Fibroblast of skin of right quadriceps (primary cell): ENCODE data around the gene ATP2A1.
"Not testable (repeated sequence)": the region's sequence is repeated elsewhere in the genome, so short reads cannot be mapped to it uniquely, and the experiment has no call there.

ENCODE experiments used
- DNase-seq: peaks from one replicate; pipeline ENCODE4 v3.0.0-alpha.2; 2013

ATP2A1 gene

DNA sequence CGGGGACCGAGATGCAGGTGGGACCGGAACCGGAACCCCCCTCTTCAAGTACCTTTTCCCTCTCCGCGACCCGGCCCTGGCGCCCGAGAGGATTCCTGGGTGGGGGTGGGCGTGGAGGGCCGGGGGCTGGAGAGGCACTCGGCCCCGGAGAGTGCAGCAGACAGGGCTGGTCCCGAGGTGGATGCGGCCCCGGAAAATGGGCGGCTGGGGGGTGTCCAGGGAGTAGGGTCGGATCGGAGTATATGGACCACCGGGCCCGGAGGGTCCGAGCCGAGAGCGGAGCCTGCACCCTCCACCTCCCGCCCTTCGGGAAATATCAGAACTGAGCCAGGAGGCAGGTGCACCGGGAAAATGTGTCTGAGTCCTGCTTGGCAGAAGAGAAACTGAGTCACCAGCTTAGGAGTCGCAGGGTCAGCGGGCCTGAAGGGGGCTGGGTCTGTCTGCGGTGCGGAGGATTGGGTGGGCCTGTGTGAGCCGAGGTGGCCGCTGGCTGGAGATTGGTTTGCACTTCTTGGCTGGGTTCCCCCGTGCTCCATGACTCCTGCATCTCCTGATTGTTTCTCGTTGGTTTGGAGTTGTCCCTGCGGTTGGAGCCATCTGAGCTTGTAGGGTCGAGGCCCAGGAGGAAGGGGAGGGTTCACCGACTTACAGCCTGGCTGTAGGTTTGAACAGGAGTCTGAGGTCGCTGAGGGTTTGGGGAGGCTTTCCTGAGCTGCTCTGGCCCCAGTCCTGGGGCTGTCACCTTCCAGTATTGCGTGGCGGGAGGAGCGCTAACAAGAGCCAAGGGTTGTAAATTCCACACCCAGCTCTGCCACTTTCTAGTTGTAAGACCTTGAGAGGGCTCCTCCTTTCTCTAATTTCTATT, 14.1 kb upstream of the ATP2A1 start:
- DNase-seq: peak; percentile 13

DNA sequence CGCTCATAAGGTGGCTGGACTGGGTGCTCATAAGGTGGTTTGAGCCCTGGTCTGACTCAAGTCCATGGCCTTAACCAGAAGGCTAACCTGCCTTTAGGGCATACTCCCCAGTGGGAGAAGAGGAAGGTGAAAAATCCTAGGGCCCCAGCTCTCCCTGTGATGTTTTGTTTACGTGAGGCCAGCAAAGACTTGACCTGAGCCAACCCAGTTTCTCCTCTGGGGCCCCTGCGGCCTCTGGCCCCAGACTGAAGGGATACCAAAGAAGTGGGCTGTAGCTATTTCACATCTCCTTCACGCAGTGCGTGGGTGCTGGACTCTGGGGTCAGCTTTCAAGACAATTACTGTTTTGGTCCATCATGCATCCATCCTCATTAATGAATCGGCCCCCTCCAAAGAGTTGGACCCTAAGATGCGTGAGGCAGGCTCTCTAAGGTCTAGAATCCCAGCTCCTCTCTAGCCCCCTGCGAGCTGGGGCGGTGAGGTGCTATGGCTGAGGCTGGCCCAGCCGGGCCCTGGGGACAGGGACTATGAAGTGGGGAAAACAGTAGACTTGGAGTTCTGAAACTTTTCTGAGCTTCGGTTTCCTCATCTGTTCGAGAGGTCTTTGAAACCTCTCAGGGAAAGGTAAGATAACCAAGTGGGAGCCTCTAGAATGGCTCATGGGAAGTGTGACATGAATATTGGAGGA, 13.1 kb upstream of the ATP2A1 start:
- DNase-seq: no peak

DNA sequence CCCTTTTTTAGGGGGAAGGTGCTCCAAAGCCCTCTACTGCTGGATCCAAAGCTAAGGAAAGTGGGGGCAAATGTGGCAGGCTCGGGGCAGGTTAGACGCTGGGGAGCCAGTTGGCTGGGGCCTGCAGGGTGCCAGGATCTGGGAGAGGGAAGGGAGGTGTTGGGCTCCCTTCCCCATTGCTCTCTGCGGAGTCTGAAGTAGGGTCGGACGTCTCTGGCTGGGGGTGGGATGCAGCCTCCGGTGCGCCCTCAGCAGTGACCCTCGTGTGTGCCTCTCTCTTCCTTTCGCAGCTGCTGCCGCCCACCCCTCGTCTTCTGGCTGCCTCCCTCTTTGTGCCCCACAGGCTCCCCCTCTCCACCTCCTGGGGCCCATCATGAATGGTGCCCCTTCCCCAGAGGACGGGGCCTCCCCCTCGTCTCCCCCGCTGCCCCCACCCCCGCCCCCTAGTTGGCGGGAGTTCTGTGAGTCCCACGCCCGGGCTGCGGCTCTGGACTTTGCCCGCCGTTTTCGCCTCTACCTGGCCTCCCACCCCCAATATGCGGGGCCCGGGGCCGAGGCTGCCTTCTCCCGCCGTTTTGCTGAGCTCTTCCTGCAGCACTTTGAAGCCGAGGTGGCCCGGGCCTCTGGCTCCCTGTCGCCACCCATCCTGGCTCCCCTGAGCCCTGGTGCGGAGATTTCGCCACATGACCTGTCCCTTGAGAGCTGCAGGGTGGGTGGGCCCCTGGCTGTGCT, 12.4 kb upstream of the ATP2A1 start:
- DNase-seq: no peak

DNA sequence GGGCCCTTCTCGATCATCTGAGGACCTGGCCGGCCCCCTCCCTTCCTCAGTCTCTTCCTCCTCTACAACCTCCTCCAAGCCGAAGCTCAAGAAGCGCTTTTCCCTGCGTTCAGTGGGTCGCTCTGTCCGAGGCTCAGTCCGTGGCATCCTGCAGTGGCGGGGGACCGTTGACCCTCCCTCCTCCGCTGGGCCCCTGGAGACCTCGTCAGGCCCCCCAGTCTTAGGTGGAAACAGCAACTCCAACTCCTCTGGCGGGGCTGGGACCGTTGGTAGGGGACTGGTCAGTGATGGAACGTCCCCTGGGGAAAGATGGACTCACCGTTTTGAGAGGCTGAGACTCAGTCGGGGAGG, 11.9 kb upstream of the ATP2A1 start:
- DNase-seq: no peak

DNA sequence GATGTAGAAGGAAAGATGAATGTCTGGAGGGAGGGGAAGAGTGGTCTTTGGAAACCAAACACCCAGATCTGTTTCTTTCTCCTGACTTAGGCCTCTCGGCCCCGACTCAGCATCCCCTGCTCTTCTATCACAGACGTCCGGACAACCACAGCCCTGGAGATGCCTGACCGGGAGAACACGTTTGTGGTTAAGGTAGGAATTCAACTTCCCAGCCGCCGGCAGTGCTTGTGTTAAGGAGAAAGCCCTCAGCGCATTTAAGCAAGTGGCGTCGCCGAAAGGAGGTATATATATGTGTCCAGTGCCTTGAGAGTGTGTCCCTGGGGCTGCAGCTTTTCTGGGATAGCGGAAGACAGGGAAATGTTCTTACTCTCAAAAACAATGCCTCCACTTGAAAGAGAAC, 11.0 kb upstream of the ATP2A1 start:
- DNase-seq: no peak

DNA sequence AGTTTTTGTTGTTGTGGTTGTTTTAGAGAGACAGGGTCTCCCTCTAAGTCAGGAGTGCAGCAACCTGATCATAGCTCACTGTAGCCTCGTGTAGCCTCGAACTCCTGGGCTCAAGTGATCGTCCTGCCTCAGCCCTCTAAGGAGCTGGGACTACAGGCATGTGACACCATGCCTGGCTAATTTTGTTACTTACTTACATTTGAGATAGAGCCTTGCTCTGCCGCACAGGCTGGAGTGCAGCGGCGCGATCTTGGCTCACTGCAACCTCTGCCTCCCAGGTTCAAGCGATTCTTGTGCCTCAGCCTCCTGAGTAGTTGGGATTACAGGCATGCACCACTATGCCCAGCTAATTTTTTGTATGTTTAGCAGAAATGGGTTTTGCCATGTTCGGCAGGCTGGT, 10.6 kb upstream of the ATP2A1 start:
- not testable (repeated sequence) for DNase-seq

DNA sequence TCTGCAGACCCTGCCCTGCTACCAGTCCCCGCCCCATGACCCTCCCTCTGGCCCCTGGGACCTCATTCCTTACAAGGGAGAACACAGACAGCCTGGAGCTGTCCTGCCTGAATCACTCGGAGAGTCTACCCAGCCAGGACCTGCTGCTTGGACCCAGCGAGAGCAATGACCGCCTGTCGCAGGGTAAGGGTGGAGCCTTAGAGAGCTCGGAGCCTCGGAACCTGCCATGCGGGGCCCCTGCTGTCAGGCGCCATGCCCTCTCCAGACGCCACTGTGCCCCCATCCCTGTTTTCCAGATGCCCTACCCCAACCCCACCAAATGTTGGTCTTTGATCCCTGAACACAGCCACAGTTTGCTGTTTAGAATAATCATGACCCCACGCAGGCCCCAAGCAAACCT, 9.1 kb upstream of the ATP2A1 start:
- no peak for DNase-seq

DNA sequence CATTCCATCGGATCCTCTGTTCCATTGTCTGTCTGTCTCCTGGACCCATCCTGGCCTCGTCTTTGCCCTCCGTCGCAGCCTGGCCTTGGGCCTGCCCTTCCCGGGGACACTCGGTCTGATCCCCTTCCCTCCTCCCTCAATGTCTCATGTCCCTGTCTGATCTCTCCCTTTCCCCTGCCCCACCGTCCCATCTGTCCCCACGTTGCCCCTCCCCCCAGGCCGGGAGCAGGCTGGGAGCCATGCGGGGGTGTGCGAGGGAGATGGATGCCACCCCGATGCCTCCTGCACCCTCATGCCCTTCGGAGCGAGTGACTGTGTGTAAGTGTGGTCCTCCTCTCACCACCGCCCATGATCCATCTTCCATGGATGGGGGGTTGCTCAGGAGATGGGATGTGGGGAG, 5.3 kb upstream of the ATP2A1 start:
- DNase-seq: no peak

DNA sequence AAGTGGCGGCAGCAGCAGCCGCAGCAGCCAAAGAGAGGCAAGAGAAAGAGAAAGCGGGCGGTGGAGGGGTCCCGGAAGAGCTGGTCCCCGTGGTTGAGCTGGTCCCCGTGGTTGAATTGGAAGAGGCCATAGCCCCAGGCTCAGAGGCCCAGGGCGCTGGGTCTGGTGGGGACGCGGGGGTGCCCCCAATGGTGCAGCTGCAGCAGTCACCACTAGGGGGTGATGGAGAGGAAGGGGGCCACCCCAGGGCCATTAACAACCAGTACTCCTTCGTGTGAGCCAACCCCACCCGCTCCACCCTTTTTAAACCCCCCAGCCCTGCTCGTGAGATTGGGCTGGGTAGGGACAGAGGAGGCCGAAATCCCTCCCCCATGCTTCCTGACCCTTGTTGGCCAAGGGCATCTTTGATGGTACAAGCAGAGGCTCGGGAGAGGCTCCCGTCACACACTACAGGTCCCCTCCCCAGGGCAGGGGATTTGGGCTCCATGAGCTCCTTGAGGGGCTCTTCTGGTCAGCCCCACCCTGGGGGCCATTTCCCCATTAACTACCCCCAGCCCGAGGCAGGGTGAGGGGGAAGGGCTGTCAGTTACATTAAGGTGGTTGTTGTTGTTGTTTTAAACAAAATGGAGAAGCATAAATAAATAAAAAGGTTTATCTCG, 4.6 kb upstream of the ATP2A1 start:
- no peak for DNase-seq

DNA sequence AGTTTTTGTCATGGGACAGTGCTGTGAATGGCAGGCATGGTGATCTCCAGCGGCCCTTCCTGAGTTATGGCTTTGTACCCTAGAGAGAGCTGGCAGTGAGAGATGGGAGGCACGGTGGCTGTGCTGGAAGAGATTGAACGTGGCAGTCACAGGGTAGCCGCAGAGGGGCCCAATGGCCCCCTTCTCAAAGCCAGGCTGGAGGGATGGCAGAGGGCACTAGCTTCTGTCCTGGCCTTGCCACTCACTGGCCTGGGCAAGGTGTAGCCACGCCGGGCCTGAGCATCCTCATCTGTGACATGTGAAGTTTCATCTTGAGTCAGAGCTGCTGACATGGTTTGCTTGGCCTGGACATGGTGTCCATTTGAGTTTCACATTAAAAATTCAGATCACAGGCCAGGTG, 3.9 kb upstream of the ATP2A1 start:
- no peak for DNase-seq

DNA sequence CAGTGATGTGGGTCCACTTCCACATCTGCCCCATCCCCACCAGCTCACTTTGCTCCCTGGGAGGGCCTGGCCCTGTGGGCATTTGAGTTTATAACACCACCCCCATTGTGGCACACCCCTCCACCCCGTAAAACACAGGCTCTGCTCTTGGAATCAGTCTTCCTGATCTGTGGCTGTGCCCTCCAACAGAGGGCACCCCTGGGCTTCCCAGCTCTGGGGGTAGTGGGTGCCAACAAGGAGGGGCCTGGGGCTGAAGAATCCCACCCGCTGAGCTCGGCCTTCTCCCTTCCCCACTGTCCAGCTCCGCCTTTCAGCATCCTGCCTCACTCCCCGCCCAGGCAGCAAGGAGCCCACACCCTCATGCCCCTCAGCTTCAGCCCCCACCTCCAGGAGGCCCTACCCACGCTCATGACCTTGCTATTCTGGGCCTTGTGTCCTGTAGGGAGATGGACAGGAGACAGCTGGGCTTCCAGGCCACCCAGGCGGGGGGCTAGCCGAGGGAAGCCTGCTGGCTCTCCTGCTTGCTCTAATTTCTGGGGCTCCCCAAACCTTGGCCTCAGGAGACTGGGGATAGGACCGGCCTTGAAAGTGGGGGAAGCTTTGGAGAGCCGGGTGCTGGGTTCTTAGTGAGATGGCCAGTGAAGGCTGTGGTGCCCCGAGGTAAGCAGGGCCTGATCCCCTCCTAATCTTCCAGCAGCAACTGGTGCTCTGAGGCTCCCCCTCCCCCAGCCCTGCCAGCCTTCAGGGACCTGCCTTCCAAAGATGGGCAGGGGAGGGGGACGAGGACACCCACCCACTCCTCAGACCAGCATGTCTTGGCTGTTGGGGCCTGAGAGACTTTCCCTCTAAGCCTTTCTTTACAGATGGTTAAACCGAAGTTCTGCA, 2.9 kb upstream of the ATP2A1 start:
- DNase-seq: no peak

DNA sequence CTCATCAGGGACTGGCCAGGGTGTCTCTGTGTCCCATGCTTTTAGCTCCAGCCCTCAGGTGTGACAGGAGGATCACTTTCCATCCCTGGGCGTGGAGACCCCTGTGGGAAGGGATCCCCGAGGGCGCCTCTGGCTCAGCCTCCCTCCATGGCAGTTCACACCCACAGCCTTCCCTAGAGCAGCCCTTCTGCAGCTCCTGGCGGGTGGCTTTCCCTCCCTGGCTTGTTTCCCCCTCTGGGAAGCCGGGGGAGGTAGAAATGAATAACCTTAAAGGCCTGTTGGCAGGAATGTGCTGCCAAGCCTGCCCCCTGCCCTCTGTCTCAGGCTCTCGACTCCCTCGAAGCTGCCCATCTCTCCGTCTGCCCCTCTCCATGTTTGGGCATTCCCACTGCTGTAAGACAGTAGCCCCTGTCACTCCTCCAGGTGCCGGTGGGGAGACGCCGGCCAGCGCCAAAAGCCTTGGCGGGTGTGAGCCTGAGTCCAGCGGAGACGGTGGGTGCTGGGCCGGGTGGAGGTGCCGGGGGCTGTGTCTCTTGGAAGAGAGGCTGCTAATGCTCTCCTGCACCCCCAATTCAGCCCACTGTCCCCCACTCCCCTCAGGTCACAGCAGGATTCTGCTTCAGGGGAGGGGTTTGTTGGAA, 2.1 kb upstream of the ATP2A1 start:
- no peak for DNase-seq

DNA sequence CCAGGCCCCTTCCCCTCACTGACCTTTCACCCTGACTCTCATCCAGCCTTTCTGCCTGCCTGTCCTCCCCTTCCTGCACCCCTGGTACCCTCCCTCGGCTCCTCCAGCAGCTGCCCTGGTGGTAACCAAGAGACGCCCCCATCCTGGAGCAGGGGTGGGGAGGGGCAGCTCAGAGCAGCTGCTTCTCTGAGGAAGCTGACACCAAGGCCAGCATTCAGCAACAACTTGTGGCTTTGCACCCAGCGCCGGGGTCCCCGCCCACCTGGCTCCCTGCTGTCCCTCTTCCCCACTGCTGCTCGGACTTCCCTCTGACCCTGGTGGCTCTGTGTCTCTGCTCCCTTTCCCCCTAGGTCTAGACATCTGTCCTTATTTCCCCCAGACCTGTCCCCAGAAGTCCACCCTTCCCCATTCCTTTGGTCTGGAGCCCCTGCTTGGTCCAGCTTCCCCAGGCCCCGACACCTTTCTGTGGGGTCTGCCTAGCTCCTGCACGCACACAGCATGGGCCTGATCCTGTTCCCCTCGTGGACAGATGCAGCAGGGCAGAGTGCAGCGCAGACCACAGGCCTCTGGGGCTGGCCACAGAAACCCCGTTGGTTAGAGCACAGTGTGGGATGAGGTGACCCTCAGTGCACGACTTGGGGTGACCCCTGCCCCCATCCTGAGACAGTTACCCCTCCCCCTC, 1.2 kb upstream of the ATP2A1 start:
- DNase-seq: no peak

DNA sequence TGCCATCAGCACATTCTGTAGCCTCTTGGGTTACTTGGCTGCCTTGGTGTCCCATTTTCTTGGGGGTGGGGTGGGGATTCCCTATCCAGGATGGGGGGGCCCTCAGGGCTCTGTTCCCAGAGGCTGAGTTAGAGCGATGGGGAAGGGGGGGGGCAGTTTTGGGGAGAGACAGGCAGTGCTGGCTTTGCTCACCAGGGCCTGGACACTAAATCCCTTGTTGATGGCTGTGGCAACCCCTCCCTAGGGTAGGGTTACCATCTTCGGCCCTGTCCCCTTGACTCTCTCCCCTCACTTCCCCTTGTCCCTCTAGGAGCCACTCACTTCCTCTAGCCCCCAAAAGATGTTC, 660 bp upstream of the ATP2A1 start:
- no peak for DNase-seq

DNA sequence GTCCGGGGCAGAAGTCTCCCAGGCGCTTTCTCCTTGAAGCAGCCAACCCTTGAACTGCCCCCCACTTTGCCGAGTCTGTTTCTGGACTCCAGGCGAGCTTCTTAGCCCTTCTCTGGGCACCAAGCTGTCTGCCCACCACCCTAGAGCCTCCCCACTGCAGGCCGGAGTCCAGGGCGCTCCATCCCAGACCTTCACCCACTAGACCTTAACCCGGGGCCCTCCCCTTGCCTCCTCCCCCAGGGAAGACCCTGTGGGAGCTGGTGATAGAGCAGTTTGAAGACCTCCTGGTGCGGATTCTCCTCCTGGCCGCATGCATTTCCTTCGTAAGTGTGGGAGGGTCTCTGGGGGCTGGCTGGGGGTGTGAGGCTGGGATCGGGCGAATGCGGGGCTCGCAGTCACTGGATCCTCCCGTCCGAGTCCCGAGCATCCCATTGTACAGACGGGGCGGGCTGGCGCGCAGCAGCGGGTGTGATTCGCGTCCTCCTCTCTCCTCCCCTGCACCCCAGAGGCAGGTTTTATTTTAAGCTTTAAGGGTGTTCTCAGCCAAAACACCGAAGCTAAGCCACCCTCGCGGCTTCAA, 1.1 kb downstream of the ATP2A1 start:
- no peak for DNase-seq

DNA sequence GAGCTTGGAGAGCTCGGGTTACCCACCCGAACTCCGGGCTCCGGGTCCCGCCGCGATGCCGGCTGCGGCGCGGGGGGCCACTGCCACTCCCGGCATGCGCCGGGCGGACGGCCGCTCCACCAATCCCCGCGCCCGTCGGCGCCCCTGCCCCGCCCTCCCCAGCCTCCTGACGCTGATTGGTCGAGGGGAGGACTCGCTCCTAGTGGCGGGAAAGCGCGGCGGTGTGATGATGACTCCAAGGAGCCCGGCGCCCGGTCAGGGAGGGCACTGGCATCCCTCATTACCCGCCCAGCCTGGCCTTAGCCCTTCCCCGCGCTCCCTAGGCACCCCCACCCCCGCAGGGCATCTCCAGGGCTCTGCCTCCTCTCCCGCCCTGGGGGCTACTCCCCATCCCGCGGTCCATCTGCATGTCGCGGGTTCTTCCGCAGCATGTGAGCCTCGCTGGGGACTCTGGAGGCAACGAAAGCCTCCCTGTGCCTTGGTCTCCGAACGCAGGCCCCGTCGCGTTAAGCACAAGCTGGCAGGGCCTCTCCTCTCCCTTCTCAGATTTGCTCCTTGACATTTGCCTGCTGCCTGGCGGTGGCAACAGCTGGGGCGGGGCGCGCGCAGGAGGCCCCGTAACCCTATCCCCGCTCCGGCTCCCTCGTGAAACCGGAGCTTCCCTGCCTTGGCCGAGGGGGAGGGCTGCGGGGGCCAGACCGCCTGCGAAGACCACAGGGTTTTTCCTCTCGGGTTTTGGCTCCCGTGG, 1.7 kb downstream of the ATP2A1 start:
- DNase-seq: peak; percentile 85

DNA sequence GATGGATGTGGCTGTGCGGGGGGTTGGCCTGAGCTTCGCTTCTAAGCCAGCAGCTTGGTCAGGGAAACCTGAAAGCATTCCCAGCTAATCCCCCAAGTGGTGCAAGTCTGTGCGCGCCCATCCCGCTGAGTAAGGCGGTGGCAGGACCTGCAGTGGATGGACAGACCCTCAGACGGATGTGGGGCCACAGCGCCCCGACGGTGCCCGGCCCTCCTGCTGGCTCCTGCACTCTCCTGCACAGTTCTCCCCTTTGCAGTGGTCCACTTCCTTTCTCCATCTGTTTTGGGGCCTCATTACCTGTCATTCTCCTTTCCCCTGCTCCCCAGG, 2.3 kb downstream of the ATP2A1 start:
- no peak for DNase-seq

DNA sequence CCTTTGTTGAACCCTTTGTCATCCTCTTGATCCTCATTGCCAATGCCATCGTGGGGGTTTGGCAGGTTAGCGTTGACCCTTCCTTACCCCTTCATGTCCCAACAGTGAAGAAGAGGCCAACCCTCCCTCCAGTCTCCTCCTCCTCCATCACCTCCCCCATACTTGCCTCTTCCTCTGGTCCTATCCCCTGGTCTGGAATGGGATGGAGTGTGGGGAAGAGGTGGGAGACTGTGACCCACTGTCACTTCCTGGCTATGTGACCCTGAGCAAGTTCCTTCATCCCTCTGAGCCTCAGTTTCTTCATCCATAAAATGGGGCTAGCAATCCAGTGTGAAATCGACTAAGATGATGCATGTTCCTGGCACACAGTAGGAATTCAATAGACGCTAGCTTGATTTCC, 2.7 kb downstream of the ATP2A1 start:
- no peak for DNase-seq

DNA sequence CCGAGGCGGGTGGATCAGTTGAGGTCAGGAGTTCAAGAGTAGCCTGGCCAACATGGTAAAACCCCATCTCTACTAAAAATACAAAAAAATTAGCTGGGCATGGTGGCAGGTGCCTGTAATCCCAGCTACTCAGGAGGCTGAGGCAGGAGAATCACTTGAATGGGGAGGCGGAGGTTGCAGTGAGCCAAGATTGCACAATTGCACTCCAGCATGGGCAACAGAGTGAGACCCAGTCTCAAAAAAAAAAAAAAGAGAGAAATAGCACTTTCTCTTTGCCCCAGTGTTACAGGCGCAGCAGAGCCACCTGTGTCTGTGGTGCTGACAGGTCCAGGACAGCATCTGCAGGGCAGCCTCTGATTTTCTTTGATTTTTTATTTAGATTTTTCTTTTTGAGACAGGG, 3.3 kb downstream of the ATP2A1 start:
- not testable (repeated sequence) for DNase-seq

DNA sequence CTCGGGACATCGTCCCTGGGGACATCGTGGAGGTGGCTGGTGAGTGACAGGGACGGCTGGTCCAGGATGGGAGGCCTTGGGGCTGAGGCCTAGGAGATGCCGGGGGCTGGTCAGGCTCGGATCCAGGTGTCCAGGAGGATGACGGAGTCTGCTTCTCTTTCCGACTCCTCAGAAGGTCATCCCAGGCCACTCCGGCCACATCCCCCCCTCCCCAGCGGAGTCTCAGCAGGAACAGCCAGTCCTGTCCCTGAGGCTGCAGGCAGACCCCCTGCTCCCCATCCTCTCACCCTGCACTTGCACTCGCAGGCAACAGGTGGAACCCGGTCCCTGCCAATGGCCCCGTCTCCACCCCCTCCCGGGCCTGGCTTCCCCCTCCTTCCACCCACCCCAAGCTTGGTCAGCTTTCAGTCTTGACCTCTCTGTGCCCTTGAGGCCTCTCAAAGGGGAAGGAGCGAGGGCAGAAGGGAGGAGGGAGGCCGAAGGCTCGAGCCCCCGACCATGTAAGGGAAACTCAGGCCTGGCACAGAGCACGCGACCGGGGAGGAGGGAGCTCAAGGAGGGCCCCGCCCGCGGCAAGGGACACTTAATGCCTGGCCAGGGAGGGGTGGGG, 4.4 kb downstream of the ATP2A1 start:
- no peak for DNase-seq
